ENCODE data around the gene C2orf76. TPM values are rescaled to one million over a fixed set of nuclear protein-coding genes. Genes with fewer than 3 reads are reported as not detected.

The C2orf76 gene
- polyA plus RNA-seq, 2 of the 4 experiments (the other 2 are of a cell fraction): 16.6 to 34.3 TPM

DNA sequence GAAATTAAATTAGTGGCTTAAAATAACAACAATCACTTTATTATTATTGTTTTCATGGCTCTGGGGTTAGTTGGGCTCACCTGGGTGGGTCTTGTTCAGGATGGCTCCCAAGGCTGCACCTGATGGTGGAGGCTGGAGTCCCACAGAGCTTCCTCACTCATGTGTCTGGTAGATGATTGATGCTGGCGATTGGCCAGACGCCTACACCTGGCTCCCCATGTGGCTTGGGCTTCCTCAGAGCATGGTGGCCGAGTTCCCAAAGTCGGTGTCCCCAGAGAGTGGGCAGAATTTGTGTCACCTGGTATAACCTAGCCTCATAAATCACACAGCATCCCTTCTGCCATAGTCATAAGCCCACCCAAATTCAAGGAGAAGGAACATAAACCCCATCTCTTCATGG is 18.3 kb upstream of the C2orf76 start:
- DNase-seq (ENCODE audit: low read depth in 1 of 2, low spot score in 1 of 2) (no peak), FAIRE-seq (no peak), ATAC-seq (no peak)
- WGBS (ENCODE audit: missing lambda C conversion rate): 53% methylated on average over 4 of the region's 4 CpGs
- no peak overlapping the region for H3K4me3 ChIP-seq
- H3K4me1 ChIP-seq: peaks cover 5% of the 10 kb centered on the region; the same call in 1 of the 3 replicates
- ChIA-PET CTCF (interaction anchor here (1.6 kb wide), 1 partner anchor 13 kb away, joined by 4 read pairs; no protein-coding TSS in a partner anchor), POLR2A (interaction anchor here (1.0 kb wide), 1 partner anchor 18 kb away, joined by 4 read pairs; the partner anchor contains the start of genes C2orf76 and DBI)
- H3K27ac ChIP-seq: no peak overlapping the region
- H3K4me2 ChIP-seq: no peak overlapping the region
- no peaks in the 10 kb centered on the region for H3K9me3 ChIP-seq
- no peak for TF ChIP-seq EHMT2 (IDR thresholded peaks at IDR 0.05; ENCODE audit: low read depth)
- TF ChIP-seq NFE2L2 (conservative IDR thresholded peaks at IDR 0.05; ENCODE audit: low read length): no peak
- TF ChIP-seq FOXS1 (CRISPR knock-in tag; IDR thresholded peaks at IDR 0.05): no peak
- TF ChIP-seq RNF2 (IDR thresholded peaks at IDR 0.05; ENCODE audit: borderline replicate concordance, low read depth): no peak
- TF ChIP-seq ELK1 (IDR thresholded peaks at IDR 0.05; ENCODE audit: low read depth, low read length): no peak

GRCh38 chr2:119383410-119384140 is 16.9 kb upstream of the C2orf76 start:
- TF ChIP-seq HOXA7 (CRISPR knock-in tag; IDR thresholded peaks at IDR 0.05) (no peak), SREBF2 (IDR thresholded peaks at IDR 0.05) (no peak), HOXB5 (CRISPR knock-in tag; IDR thresholded peaks at IDR 0.05) (no peak), RFX5 (IDR thresholded peaks at IDR 0.05) (no peak), E2F6 (IDR thresholded peaks at IDR 0.05; ENCODE audit: borderline replicate concordance, low read depth) (no peak), ZNF302 (CRISPR knock-in tag; IDR thresholded peaks at IDR 0.05) (no peak), MAZ (IDR thresholded peaks at IDR 0.05; ENCODE audit: borderline replicate concordance, low read depth, low read length) (no peak)
- no peak for FAIRE-seq
- H3K27ac ChIP-seq: no peak overlapping the region
- WGBS (ENCODE audit: missing lambda C conversion rate): 48% methylated on average over 6 of the region's 6 CpGs
- no peaks in the 10 kb centered on the region for H3K9me3 ChIP-seq
- no peak overlapping the region for H3K4me3 ChIP-seq
- peaks cover 5% of the 10 kb centered on the region; the same call in 1 of the 3 replicates for H3K4me1 ChIP-seq
- no peak for DNase-seq (ENCODE audit: low read depth in 1 of 2, low spot score in 1 of 2)
- H3K4me2 ChIP-seq: no peak overlapping the region
- CTCF ChIA-PET: interaction anchor here (0.6 kb wide), 1 partner anchor 30 kb away, joined by 4 read pairs; no protein-coding TSS in a partner anchor
- POLR2A ChIA-PET: no interaction called here
- ATAC-seq: no peak

DNA sequence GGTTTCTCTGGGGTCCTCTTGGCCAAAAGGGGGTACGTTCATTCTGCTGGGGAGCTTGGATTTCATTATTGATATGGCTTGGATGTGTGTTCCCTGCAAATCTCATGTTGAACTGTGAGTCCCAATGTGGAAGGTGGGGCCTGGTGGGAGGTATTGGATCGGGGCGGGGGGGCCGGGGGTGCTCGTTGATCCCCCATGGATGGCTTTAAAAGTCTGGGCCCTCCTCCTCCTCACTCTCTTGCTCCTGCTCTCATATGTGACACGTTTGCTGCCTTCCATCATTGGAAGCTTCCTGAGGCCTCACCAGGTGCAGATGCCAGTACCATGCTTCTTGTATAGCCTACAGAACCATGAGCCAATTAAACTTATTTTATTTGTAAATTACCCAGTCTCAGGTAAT is 11.9 kb upstream of the C2orf76 start:
- CTCF ChIA-PET: interaction anchor here (1.6 kb wide), 1 partner anchor 98 kb away, joined by 3 read pairs; no protein-coding TSS in a partner anchor
- 47% methylated on average over 6 of the region's 6 CpGs for WGBS (ENCODE audit: missing lambda C conversion rate)
- no peak for TF ChIP-seq CHD2 (IDR thresholded peaks at IDR 0.05; ENCODE audit: low read length, partially characterized antibody)
- TF ChIP-seq, protein P1, sequence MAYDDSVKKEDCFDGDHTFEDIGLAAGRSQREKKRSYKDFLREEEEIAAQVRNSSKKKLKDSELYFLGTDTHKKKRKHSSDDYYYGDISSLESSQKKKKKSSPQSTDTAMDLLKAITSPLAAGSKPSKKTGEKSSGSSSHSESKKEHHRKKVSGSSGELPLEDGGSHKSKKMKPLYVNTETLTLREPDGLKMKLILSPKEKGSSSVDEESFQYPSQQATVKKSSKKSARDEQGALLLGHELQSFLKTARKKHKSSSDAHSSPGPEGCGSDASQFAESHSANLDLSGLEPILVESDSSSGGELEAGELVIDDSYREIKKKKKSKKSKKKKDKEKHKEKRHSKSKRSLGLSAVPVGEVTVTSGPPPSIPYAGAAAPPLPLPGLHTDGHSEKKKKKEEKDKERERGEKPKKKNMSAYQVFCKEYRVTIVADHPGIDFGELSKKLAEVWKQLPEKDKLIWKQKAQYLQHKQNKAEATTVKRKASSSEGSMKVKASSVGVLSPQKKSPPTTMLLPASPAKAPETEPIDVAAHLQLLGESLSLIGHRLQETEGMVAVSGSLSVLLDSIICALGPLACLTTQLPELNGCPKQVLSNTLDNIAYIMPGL (CRISPR knock-in tag; IDR thresholded peaks at IDR 0.05; ENCODE audit: borderline replicate concordance): no peak
- no peak for TF ChIP-seq CHD4 (IDR thresholded peaks at IDR 0.05; ENCODE audit: borderline replicate concordance)
- no peak for TF ChIP-seq SREBF2 (IDR thresholded peaks at IDR 0.05)
- TF ChIP-seq EHMT2 (IDR thresholded peaks at IDR 0.05; ENCODE audit: low read depth): no peak
- Histone ChIP-seq H3K4me3 (no peak overlapping the region), H3K4me2 (no peak overlapping the region), H3K9me3 (no peaks in the 10 kb centered on the region), H3K27ac (no peak overlapping the region), H3K4me1 (no peaks in the 10 kb centered on the region)
- FAIRE-seq: no peak
- ATAC-seq: no peak
- POLR2A ChIA-PET: interaction anchor here (1.3 kb wide), 1 partner anchor 12 kb away, joined by 4 read pairs; the partner anchor contains the start of genes C2orf76 and DBI
- no peak for DNase-seq (ENCODE audit: low read depth in 1 of 2, low spot score in 1 of 2)

Data from A549 (cell line).